Ureter (tissue), 1 donor: ENCODE results near the gene BCL2L15. TPM values are rescaled to one million over a fixed set of nuclear protein-coding genes. Genes with fewer than 3 reads are reported as not detected.

Experiments
- DNase-seq: peaks from one replicate; pipeline ENCODE4 v3.0.0-alpha.2; 2020; ENCODE audit warnings: low spot score
- total RNA-seq: library from RNA; stranded (reverse); gene quantifications from one replicate; pipeline ENCODE4 v1.2.4, GENCODE V29; 2023
- donor health status: DM: yes; HTN: yes; CAD: no.

The BCL2L15 gene
- total RNA-seq, 1 donor from 2014 or later: 8.0 TPM

DNA sequence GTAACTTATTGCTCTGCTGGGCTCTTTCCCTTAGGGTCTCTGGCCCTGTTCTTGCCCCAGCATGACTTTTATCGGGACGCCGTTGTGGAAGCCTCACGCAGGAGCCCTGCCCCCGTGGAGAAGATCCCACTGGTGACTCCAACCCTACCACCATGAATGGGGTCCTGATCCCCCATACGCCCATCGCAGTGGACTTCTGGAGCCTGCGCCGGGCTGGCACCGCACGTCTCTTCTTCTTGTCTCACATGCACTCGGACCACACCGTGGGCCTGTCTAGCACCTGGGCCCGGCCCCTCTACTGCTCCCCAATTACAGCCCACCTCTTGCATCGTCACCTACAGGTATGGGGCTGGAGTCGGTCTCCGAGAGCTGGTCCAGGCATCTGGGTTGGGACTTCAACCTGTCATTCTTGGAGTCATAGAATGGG, 18.1 kb upstream of the BCL2L15 start:
- DNase-seq: no peak

DNA sequence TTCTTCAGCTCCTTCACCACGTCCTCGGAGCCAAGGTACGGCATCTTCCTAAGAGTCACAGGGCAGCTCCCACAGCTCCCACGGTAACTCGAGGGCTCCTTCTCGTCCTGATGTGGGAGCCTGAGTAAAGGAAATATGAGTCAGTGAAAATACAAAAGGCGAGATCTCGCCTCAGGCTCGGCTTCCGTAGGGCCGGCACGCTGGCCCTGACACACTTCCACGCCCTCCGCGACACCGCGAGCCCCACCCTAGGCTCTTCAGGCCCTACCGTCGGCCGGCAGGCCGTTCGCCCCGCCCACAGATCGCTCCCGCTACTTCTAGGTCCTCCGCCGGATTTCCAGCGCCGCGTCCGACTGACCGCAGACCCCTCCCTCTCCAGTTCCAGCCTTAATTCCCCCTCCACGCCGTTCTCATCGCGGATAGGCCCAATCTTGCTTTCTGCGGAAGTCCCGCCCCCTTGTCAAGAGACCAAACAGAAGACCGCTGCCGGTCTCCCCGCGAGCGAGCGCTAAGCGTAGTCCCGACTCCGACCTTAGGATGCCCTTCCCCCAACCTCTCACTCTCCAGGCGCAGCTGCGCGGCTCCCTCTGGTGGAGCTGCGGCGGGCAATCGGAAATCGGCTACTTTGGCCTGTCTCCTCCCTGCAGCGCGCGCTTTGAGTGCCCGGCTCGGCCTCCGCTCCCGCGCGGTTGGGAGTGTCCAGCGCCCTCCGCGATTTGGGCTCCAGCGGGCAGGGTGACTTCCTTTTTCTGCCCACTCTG, 17.5 kb upstream of the BCL2L15 start, which contains the start of the genes AP4B1 and DCLRE1B:
AP4B1 (minus strand) TSS at position 126 of the 761 bp plus-strand sequence; CDS start at position 44, 82 bp downstream.
DCLRE1B (plus strand) TSS at position 653 of the 761 bp plus-strand sequence. CDS start 261 bp downstream, outside the sequence.
- DNase-seq: peak; percentile 98

DNA sequence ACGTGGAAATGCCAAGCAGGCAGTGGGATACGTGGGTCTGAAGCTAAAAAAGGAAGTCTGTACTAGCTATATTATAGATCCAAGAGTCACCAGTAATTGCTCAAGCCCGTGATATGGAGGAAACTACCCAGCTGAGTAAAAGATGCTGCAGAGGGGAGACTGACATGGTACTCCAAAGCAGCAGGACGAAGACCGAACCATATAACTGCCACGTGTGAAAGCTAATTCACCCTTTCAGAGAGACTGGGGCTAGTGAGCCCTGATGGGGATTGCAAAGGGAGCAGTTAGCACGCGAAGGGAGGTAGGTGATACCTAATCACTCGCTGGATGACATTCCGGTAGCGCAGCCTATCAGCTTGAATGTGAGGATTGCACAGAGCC, 16.9 kb upstream of the BCL2L15 start:
- no peak for DNase-seq

DNA sequence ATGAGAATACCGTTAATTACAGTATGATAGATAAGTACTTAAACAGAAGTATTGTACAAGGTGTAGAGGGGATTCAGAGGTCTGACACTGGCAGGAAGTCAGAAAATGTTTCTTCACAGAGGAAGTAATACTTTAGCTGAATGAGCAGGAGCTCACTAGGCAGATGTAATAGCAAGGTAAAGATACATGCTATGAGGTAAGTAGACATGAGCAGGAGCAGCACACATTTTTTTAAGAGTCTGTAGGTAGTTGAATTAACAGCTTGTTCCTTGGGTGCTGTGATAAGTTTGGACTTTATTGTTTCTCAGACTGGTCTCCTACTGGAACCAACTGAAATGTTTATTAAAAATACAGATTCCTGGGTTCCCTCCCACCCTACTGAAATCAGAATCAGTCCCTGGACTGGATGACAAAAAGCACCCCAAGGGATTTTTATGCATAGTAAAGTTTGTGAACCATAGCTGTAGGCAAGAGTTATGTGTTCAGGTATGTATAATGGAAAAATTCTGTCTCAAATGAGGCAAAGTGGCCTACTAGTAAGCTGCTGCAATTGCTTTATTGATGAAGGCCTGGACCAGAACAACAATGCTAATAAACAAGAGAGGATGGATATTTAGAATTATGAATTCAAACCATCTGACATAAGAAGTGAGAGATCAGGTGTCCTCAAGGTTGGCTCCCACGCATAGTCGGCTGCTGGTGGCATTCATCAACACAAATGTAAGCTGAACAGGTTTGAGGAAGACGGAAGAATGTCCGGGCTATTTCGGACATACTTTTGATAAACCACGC, 16.3 kb upstream of the BCL2L15 start:
- DNase-seq: no peak

DNA sequence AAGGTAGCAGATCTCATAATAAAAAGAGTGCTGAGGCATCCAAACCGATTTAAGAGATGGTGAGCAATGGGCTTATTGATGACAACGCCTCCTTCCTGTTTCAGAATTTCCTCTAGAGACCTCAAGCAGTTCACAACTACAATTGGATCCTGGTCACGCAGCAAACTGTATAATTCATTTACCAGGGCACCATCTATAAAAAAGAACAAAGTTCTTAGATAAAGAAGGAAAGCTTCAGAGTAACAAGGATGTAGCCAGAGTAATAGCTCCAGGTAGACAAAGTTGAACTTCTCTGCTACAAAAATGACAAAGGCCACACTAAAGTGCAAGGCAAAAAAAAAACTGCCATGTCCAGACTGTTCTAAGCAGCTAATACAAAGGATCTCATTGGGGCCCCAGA, 13.8 kb upstream of the BCL2L15 start:
- DNase-seq: no peak

DNA sequence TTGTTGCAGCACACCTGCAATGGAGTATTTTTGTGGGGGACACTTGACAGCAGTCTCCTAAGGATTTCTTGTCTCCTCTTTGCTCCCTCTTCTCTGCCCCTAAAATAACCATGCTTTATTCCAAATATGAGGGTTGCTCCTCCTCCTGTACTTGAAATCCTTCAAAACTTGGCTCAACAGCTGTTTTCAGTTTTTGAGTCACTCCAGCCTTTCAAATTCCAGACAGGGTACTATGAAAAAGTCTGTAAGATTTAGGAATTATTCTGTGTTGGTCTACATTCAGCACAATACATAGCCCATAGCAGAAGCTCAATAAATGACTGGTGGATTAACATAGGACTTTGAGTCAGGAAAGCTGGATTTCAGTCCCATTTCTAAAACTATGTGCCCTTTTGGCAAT, 11.7 kb upstream of the BCL2L15 start:
- DNase-seq: no peak

DNA sequence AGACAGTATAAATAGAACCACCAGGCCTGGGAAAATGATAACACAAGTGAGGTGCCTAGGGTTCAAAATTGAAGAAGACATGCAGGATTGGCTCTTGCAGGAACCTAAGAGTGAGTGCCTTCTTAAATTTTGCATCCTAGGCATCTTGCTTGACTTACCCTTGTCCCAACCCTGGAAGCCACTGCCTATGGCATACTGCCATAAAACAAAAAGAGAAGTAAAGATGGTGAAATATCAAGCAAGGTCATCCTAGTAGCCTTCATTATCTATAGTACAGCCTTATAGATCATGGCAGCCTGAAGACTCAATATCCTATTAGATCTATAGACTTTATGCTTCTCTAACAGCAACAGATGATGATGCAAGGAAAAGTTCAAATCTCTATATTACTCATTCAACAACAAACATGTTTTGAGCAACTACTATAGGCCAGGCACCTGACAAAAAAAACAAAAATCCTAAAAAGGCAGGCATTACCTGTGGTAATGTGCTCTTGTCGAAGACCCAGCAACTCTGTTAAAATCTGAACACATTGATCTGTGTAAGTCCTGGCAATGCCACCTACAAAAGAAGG, 10.9 kb upstream of the BCL2L15 start:
- DNase-seq: no peak

DNA sequence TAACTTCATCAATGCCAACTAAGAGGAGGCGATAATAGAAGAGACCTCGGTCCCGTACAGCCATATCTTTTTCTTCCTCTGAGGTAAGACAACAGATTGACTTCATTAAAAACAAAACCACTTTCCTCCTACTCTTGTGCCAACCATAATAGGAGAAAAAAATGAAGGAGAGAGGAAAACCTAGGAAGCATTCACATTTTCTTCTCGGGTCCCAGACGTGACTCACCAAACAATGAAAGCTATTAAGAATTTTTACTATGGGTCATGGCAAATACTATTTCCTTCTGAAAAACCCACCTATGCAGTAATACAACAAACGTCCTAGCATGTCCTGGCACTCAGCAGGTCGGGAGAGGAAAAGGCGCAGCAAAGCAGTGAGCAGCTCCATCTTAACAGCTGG, 8.6 kb upstream of the BCL2L15 start:
- DNase-seq: no peak

DNA sequence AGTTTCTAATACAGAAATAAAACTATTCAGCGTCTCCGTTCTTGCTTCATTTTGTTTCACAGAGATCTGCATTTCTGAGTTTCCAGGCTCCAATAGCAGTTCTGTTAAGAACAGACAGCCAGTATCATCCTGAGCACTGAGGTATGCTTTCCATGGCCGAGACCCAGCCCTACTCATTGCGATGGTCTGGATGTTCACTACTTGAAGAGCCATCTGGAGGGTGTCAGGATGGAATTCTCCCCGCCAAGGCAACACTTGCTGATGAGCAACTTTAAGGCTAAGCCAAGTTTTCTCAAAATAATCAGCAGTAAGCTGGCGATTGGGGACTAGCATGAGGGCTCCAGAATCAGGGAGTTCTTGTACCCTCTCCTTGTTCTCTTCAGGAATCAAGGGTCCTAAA, 7.7 kb upstream of the BCL2L15 start:
- DNase-seq: no peak

DNA sequence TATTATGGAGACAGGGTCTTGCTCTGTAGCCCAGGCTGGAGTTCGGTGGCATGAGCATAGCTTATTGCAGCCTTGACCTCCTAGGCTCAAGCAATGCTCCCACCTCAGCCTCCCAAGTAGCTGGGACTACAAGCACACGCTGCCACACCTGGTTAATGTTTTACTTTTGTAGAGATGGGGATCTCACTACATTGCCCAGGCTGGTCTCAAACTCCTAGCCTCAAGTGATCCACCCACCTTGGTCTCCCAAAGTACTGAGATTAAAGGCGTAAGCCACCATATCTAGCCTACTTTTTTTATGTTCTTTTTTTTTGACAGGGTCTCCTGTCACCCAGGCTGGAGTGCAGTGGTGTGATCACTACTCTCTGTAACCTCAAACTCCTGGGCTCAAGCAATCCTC, 5.9 kb upstream of the BCL2L15 start:
- no peak for DNase-seq

DNA sequence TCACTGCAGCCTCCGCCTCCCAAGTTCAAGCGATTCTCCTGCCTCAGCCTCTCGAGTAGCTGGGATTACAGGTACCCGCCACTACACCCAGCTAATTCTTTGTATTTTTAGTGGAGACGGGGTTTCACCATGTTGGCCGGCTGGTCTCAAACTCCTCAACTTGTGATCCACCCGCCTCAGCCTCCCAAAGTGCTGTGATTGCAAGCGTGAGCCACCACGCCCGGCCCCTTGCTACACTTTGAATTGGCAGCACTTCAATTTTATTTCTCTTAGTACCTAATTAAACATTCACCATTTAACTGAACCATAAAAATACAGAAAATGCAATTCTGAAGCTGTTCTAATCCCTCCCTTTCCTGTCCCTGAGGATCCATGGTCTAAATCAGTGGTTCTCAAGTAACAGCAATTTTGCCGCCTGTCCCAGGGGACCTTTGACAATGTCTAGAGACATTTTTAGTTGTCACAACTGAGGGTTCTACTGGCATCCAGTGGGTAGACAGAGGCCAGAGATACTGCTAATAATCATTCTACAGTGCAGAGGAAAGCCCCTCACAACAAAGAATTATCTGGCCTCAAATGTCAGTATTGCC, 4.3 kb upstream of the BCL2L15 start:
- DNase-seq: no peak

DNA sequence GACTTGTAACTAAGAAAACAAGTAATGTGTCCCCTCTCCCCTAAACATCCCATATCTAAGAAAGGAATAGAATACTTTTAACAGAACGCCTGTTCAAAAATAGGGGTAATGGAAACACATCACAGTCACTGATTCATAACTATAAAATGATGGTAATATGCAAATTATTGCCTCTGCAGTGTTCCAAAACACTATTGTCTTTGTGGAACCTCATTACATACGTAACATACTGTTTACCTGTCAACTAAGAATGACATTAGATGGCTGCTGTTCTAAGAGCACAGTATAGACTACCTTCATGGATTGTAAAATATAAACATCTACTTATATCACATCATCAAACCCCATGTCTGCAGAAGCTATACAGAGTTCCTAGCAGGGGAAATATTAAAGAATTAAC, 3.4 kb upstream of the BCL2L15 start:
- DNase-seq: no peak

DNA sequence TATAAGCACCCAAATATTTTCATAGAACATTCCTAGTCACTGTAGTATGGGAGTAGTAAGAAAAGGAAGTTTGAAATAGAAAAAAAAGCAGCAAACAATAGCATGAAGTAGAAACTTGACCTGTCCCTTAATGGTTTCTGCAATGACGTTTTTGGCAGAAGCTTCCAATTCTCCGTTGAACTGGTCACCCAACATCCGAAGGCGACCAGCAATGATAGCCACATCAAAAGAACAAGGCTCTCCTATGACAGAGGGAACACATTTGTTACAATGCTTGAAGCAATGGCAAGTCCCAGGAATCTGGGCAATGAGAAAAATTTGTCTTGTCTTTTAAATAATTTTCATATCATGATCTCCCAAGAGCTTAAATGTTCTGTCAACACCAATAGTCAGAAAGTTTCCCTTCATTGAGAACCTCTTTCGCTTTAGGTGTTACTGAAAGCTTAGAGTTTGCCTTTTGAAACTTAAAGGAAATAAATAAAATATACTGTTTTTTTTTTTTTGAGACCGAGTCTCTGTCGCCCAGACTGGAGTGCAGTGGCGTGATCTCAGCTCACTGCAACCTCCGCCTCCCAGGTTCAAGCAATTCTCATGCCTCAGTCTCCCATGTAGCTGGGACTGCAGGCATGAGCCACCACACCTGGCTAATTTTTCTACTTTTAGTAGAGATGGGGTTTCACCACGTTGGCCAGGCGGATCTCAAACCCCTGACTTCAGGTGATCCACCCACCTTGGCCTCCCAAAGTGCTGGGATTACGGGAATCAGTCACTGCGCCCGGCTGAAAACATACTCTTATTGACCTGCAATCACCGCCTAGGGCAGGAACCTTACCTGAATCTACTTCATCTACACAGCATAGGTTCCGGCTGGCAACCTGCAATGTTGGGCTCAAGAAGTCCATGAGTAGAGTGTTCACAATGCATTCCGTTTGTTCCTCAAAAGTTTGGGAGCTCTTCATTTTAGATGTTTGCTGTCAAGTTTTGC, 672 bp downstream of the BCL2L15 start:
- no peak for DNase-seq

DNA sequence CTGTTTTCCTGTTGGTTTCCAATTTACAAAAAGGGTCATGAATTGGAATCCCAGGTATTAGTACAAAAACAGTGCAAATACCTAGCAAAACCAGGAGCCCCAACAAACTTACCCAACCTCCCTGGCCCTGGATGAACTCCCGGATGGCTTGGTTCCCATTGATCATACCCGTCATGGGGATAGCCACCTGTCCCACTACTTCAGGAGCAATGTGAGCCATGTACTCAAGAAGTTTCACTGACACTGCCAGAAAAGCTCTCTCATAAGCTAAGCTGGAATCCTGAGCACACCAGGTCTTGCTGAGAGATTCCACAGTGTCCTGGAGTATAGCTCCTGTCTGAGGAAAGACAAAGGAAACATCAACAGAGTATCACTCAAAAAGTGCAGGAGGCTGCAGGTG, 5.7 kb downstream of the BCL2L15 start:
- no peak for DNase-seq

DNA sequence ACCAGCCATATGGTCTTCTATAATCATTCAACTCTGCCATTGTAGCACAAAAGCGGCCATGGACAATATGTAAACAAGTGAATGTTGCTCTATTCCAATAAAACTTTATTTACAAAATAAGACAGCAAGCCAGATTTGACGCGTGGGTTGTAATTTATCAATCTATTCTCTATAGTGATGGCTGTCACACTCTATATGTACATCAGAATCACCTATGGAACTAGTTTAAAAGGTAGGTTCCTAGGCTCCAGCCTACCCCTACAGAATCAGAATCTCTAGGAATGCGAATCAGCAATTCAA, 7.7 kb downstream of the BCL2L15 start:
- no peak for DNase-seq

DNA sequence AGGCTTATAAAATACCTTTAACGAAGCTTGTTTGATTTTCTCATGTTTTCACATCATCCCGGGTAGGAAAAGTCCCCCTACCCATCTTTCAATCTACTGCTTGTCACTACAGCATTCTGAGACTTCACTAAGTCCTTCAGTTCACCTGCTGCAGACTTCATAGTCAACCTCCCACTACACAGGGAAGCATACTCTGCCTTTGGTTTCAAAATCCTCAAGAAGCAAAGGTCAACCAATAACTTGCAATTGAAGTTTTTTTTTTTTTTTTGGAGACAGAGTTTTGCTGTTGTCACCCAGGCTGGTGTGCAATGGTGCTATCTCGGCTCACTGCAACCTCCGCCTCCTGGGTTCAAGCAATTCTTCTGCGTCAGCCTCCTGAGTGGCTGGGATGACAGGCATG, 11.2 kb downstream of the BCL2L15 start:
- DNase-seq: no peak

DNA sequence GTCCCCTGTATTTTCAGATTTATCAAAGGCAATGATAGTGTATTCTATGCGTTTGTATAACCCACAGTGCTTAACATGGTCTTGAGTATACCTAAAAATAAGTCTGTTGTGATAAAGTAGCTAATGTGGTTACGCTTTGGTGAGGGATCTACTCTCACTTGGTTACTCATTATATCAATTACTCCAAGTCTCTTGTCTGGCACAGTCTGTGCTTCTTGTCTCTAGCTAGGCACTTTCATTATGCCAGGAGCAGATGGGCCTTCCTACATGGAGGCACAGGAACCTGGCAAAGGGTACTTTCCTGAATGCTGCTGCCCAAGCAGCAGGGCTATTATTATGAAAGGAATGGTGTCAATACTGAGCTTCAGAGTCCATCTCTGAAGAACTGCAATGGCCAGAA, 11.7 kb downstream of the BCL2L15 start:
- no peak for DNase-seq

DNA sequence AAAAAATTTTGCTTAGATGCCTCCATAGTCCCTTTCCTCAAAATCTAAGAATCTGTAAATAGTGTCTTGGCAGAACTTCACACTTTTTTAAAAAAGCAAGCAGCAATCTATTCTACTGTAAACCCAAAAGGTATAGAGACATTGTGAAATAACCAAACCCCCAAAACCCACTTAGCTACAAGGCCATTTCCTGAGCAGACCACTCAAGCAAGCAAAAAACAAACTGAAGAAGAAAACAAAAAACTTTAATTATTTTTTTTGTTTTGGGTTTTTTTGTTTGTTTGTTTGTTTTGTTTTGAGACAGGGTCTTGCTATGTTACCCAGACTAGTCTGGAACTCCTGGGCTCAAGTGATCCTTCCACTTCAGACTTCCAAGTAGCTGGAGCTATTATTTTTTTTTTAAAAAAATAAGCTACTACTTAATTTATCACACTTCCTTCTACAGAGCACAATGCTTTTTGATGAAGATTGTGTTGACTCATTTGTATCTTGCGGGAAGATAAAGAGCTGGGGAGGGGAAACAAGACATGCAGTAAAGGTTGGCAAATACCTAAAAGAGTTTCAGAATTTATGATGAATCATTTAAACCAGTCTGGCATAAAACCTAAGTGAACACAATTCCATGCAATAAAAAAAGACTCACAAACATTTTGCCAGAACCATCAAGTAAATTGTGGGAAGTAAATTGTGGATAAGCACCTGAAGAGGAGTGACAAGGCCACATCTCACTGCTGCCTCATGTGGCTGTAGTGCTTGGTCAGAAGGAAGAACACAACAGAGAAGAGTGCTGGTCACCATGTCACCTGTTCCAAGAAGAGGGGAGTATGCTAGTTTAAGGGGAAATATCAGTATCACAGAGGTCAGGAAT, 13.1 kb downstream of the BCL2L15 start:
- no peak for DNase-seq

DNA sequence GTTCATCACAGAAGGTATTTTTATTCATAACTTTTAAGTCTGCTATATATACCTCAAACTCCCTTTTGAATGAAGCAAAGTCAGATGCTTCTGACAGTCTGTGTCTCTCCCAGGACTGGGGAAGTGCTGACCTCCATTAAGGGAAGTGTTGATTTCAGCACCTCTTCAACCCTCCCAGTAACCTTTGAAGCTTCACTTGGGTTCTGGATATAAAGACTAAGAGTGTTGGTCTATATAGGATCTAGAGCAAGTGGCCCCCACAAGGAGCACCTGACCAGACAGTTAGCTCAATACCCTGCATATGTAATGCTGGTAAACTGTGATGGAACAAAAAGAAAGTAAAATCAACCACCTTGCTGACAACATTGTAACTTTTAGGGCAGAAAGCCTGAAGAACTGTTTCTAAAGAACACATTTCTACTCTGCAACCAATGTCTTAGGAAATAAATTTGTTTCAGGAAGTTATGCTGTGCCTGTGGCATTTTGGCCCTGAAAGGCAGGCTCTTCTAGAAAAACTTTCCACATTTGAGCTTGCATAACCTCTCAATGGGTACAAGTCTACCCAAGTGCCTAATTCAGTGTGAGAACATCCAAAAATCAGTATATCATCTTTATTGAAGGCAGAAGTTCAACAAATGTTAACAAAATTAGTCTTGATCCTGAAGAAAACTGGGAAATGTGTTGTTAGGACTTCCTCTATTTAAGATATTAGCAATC, 15.0 kb downstream of the BCL2L15 start:
- no peak for DNase-seq
